COLO829 (cell line): ENCODE measurements around the gene GPR137B.

Experiments used
- DNase-seq: peaks from one replicate; pipeline ENCODE4 v3.0.0; 2012; ENCODE audit warnings: low spot score

Gene GPR137B

DNA sequence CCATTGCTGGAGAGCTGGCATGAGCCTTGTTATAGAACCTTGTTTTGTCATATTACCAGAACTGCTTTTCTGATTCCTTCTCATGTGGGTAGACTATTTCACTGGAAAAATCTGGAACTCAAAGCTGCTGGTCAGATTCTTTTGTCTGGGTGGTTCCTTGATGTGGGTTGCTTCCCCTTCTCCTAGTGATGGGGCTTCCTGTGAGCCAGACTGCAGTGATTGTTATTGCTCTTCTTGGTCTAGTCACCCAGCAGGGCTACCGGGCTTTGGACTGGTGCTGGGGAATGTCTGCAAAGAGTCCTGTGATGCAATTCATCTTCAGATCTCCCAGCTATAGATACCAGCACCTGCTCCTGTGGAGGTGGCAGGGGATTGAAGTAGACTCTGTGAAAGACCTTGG is 59.4 kb downstream of the GPR137B start:
- no peak for DNase-seq

DNA sequence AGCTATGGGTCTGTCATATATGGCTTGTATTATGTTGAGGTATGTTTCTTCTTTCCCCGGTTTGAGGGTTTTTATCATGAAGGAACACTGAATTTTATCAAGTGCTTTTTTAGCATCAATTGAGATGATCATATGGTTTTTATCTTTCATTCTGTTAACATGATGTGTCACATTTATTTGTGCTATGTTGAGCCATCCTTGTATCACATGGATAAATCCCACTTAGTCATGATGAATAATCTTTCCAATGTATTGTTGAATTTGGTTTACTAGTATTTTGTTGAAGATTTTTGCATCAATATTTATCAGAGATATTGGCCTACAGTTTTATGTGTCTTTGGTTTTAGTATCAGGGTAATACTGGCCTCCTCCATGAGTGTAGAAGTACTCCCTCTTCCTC is 61.7 kb downstream of the GPR137B start:
- DNase-seq: no peak

DNA sequence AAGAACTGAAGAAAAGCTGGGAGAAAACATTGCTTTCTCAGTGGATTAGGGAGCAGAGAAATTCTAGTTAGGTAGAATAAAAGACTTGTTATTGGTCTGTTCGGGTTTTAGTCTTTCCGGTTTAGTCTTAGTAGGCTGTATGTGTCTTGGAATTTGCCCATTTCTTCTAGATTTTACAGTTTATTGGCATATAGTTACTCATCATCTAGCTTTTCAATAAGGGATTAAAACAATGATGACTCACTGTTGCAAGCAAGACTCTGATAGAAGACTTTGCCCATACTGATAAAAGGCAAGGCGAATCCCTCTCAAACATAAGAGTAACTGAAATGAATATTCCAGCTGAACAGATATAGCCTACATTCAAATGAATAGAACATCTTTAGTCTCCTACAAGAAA is 62.3 kb downstream of the GPR137B start:
- DNase-seq: peak; percentile 58

DNA sequence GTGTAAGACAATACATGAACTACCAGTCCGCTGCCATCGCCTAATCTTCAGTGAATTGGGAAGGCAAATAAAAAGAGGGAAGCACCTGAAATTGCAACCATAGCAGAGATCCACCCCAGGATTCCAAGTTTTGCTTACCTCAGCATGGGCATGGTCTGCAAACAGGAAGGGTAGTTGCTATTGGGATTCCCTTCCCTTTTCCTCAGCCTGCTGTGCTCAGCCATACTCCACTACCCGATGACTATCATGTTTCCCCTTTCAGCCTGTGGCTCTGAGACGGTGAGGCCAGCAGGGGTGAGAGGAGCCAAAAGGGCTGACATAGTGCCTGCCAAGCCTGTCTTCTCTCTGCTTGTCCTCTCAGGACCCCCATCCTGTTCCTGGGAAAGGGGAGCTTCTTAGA is 64.2 kb downstream of the GPR137B start:
- no peak for DNase-seq

DNA sequence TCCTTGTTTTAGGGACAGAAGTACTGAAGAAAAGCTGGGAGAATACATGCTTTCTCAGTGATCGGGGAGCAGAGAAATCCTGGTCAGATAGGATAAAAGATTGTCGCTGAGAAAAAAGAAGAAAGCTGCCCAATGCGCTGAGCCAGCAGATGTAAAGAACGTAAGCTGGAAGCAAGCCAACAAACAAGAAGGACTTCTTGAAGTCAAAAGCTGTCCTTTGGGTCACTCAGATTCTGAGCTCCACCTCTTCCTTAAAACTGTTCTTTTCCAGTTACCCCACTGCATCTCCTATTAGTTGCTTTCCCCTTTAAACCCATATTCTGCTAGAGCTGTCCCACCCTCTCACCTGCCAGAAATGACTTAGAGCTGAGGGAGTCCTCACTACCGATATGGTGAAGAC is 64.8 kb downstream of the GPR137B start:
- DNase-seq: no peak

DNA sequence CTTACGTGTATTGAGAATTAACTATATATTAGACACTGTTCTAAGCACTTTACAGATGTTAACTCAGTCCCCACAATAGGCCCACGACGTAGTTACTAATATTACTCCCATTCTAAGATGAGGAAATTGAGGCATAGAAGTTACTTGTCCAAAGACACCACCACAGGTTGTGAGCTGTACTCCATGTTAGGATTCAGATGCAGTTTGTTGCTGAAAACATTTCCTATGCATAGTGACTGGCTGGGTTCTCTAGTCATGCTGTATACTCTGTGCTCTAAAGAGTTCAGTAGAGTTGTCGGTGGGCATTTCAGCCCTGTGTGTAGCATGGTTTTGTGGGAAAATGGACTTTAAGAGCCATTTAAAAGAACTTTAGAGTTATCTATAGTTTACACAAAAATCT is 65.2 kb downstream of the GPR137B start:
- DNase-seq: no peak

DNA sequence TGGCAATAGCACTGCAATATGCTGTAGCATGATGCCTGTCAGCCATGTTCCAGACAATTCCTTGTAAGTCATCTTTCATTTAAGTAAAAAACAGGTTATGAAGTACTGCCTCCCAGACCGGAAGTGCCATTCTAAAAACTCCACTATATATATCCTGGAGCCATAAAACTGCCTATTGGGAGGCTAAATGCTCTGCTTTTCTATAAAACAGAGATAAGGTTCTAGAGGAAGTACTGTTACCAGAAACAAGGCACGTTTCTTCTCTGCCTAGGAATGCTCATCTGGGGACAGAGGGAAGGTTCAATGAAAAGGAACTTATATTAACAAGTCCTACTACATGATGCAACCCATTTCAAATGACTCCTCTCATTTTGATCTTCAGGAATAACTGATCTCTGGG is 66.8 kb downstream of the GPR137B start:
- DNase-seq: peak; percentile 18

DNA sequence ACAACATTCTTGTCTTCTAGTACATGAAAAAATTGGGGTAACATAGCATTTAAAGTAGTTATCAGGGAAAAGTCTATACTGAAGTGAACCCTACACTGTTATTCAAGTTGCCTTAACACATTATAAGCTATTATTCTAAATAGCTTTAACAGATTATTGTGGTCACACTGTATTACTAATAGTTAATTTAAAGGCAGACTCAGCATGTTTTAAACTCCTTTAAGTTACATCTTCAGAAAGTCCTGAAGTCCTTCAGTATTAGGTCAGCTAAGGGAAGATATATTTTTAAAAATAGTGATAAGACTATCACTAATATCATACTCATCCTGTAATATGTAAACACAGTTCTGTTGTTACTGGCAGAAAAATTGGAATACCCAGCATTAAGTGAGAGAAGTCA is 67.4 kb downstream of the GPR137B start:
- no peak for DNase-seq

DNA sequence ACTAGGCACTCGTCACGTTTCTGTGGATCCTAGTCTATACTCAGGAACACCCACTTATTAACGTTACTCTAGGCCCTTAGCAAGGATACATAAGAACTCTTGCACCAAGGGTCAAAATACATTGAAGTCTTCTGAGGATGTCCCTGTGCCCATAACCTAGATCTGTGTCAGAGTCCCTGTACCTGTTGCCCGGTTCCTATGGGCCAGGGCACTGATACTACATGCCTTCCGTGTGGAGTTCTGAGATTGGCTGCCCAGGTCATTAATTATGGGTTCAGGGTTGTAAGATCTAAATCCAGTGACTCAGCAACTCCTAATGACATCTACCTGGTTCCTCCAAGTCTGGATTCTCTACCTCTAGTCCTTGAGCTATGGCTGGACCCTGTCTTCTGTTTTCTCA is 69.5 kb downstream of the GPR137B start:
- no peak for DNase-seq

DNA sequence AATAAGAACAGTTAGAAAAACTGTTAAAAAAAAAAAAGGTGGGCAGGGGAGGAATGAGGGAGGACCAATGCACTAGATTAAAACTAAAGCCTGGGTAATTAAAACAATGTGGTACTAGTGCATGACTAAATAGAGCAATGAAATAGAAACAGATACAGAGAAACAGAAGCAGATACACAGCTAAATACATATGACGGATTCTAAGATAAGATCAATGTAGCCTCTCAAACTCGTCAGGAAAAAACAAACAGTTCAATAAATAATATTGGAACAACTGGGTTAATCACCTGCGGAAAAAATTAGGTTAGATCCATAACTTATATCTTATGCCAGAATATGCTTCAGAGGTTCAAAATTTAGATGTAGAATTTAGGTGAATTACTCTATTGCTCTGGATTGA is 71.2 kb downstream of the GPR137B start:
- DNase-seq: no peak

DNA sequence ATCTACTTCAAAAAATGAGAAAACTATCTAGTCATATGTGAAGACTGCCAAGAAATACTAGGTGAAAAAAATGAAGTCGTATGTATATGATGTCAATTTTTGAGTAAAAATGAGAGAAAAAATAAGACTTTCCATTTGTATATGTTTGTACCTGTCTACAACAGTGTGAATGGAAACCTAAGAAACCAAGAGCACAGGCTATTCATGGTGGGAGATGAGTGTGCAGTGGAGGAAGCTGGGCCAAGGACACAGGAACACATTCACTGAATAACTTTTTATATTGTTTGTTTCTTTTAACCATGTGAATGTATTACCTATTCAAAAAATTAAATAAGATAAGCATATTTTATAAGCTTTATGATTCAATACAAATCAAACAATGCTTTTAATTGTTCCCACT is 72.4 kb downstream of the GPR137B start:
- no peak for DNase-seq

DNA sequence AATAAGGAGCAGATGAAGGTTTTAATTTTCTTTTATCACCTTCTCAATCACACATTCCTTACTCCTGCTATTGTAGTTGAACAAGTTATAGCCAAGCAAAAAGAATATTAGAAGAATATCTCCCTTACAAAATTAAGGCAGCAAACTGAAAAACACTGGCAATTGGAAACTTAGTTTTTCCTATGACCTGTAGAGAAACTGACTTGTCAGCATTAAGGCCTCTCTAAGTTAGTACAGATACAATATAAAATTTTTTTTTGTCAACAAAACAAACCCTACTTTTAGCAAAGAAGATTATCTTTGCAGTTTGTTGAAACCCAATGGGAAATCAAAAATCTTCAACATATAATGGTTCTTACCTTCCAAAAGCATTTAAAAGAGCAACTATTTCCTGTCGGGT is 78.1 kb downstream of the GPR137B start:
- no peak for DNase-seq

DNA sequence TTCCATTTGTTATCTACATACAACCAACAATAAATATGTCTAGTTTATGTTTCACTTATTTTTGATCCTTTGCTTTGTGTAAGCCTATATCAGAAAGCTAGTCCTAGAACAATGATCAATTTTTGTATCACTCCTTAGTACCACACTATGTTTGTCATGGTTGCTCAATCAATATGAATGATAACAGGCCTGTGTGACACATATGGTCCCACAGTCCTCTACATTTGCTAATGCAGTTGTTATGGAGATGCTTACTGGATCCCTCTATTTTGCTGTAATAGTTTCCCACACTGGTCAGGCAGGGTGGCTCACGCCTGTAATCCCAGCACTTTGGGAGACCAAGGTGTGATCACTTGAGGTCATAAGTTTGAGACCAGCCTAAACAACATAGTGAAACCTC is 80.3 kb downstream of the GPR137B start:
- DNase-seq: no peak

DNA sequence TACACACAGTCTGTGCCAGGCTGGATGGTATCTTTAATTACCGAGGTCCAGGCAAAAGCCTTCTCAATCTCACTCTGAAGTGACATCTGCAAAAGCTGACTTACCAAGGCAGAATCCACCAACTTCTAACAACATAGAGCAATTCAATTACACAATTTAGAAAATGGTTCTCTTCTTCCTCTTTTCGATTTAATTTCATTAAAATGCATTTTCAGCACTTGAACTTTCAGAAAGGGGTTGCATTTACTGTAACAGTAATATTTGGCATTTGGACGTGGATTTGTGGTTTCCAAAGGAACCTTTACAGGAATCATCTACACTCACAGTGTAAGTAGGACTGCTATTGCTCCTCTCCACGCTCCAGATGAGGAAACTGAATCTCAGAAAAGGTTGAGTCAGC is 86.1 kb downstream of the GPR137B start:
- DNase-seq: no peak

DNA sequence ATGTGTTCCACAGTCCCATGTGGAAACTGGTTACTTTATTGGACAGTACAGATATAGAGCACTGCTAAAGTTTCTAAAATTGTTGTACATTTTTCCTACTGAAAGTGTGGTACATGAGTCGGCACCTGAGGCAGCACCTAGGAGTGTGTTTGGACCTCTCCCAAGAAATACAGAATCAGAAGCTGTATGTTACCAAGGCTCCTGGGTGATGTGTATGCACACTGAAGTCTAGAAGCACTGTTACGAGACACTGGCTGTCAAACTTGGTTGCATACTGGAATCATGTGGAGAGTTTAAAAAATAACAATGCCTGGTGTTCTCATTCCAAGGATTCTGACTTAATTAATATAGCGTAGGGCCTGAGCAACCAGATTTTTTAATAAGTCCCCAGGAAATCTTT is 92.8 kb downstream of the GPR137B start:
- no peak for DNase-seq

DNA sequence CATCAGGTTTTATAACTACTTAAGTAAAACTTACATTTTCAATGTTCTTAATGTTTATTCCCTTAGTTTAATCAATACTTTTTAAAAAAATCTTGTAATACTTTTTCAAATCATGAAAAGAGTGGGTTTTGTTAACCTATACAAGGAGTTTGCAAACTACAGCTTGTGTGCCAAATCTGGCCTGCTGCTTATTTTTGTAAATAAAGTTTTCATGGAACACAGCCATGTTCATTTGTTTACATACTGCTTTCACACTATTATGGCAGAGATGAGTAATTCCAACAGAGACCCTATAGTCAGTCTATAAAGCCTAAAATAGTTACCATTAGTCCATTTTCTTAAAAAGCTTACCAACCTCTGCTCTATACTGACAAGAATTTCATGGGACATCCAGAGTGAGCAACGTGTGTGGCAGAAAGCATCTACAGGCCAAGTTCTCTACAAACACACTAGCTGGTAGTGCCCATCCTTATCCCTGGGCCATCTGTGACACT is 96.8 kb downstream of the GPR137B start:
- DNase-seq: no peak

DNA sequence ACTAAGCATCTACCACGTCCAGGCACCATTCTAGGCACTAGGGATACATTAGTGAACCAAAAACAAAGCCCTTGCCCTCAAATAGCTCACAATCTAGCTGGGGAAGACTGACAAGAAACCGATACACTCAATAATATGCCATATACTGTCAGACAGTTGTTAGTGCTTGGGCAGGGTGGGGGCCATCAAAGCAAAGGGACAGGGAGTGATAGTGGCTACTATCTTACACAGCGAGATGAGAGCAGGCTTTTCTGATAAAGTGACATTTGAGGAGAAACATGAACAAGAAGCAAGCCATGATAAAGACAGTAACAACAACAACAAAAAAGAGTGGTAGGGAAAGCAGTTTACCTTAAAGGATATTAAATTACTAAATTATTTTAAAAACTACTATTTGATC is 98.3 kb downstream of the GPR137B start:
- no peak for DNase-seq

DNA sequence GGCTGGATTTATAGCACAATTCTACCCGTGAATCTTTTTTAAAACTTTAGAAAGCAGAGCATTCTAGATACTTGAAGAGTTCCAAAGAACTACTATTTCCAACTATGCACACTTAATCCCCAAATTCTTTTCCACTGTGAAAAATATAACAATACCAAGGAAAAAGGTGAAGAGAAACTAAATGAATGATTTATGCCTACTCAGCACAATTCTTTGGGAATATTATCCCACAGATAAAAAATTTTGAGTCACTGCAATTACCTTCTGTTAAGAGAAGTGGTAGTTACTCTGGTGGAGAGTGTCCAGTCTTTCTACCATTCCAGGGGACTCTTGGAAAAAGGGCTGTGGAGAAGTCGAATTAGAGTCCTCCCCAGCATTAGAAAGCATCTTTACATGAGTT is 100.2 kb downstream of the GPR137B start:
- DNase-seq: no peak

DNA sequence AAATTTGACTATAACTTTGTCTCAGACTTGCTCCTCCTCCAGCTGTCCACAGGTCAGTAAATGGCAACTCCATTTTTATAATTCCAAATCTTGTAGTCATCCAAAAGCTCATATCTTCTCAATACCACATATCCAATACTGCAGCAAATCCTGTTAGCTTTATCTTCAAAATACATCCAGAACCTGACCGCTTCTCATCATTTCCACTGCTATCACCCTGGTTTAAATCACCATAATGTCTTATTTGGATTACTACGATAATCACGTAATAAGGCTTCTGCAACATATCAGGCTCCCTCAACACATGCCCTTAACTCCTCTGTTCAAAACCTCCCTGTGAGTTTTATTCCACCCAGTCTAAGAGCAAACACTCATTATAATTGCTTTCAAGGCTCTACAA is 104.9 kb downstream of the GPR137B start:
- DNase-seq: no peak

DNA sequence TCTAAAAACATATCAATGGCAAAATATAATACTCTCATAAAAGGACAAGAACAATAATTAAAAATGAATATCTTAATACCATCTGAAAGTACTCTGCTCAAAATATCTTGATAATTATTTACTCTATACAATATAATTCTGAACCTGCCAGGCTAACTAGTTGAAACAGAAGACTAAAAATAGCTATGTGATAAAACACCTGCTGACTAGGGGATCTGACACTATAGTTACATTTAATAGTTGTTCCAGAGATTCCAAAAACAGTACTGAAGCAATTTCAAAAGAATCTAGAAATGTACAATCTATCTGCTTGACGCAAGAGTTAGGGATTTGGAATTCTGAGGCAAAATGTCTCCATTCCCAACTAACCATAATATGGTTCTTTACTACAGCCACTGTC is 109.2 kb downstream of the GPR137B start:
- no peak for DNase-seq

DNA sequence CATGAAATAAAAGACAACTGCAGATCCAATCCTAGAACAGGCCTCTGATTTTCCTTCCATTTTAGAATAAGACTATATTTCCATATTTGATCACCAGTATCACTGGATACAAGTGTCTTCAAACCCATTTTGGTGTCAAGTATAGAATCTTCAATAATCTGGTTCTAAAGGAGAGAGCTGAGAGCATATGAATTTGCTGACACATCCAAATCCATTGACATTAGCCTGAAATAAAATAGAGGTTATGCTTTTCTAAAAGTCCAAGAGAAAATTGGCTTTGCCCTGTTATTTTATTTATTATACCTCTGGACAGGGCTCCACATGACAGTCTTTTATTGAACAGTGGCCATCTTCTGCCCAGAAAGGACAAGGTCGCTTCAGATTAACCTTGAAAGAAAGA is 110.8 kb downstream of the GPR137B start:
- DNase-seq: no peak

DNA sequence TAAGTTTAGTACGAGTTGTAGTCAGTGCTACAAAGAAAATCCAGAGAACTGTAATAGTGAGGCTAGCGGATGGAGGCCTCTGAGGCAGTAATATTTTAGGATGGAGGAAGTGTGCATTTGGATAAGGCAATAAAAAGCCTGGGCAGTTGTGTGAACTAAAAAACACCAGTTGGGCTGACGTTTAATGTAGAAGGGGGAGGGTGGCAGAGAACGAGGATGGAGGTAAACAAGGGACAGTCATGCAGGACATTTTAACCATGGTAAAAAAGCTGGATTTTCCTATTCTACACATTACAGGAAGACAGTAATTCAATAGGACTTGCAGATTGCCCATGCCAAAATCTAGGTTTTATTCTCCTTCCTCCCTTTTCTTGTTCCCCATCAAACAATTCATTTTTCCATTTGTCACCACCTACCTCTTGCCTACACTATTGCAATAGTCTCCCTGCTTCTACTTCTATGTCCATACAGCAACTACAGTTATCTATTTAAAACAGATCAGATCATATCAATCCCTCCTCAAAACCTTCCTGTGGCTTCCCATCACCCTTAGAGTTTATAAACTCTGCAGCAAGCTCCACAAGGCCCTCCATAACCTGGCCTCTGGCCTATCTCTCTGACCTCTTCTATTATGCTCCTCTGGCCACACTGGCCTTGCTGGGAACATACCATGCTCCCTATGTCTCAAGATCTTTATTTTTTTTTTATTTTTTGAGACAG is 111.7 kb downstream of the GPR137B start:
- DNase-seq: no peak

DNA sequence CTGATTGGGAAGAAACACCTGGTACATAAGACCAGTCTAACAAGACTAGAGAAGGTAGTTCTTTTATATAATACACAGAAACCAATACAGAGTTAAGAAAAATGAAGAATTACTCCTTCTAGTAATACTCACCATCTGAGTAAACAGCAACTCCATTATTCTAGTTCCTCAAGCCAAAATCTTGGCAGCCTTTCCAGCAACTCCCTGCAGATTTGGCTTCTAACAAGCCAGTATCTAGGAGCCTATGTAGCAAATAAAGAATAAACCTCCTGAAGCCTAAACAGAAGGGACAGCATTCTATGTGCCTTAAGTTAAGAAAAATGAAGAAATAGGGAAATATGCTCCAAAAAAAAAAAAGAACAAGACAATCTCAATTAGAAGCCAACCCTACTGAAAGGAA is 114.9 kb downstream of the GPR137B start:
- DNase-seq: no peak

DNA sequence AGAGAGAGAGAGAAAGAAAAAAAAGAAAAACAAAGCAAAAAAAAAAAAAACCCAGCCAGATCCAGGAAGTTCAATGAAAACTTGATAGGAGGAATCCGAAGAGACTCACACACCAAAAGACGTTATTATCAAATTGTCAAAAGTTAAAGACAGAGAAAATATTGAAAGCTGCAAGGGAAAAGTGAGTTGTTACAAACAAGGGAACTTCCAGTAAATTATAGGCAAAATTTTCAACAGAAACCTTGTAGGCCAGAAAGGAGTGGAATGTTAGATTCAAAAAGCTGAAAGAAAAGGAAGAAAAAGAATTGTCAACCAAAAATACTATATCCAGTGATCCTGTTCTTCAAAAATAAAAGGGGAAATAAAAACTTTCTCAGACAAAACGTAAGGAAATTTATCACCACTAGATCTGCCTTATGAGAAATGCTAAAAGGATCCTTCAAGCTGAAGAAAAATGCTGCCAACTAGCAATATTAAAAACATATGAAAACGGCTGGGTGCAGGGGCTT is 115.8 kb downstream of the GPR137B start:
- DNase-seq: no peak
